ENCODE measurements around the gene ZNF853. TPM values are rescaled to one million over a fixed set of nuclear protein-coding genes. Genes with fewer than 3 reads are reported as not detected.
A peak's percentile ranks its signal among the peaks of the same experiment; 100 is the strongest.
"Not testable (repeated sequence)": the region's sequence is repeated elsewhere in the genome, so short reads cannot be mapped to it uniquely, and the experiment has no call there.

Gene ZNF853
- total RNA-seq, 4 donors from 2014 or later = 0.61 to 9.3 (median 2.1) TPM

- WGBS, 2 donors = 66 to 76% methylated on average over 3 of the region's 3 CpGs
- Histone ChIP-seq H3K27me3 (no peaks in the 10 kb centered on the region), H3K4me3 (no peak overlapping the region), H3K27ac (no peak overlapping the region), H3K9me3 (no peaks in the 10 kb centered on the region), H3K36me3 (peaks cover 0 to 33% (median 0%) of the 10 kb centered on the region in 3 donors), H3K4me1 (peaks cover 6 to 22% (median 9%) of the 10 kb centered on the region in 3 donors)
- no peak for DNase-seq
- TF ChIP-seq CTCF (IDR thresholded peaks at IDR 0.05) (no peak), POLR2A (IDR thresholded peaks at IDR 0.05) (no peak)
- intact Hi-C loops (cut with DNase I) = no loop called here
These were observed 8.8 kb downstream of the ZNF853 start for GRCh38 chr7:6624246-6624611.

GRCh38 chr7:6628045-6628444 lies 12.6 kb downstream of the ZNF853 start:
- Histone ChIP-seq H3K4me3 (no peak overlapping the region), H3K27me3 (no peaks in the 10 kb centered on the region), H3K4me1 (peaks cover 6 to 46% (median 14%) of the 10 kb centered on the region in 3 donors), H3K9me3 (no peaks in the 10 kb centered on the region), H3K36me3 (peaks cover 0 to 10% (median 0%) of the 10 kb centered on the region in 3 donors), H3K27ac (peak overlapping the region; percentile 38 to 78 (median 74))
- 33 to 62% methylated on average over 1 to 6 of the region's 6 CpGs for WGBS, 2 donors
- intact Hi-C loops (cut with DNase I) = no loop called here
- TF ChIP-seq POLR2A (IDR thresholded peaks at IDR 0.05) = no peak
- no peak for TF ChIP-seq CTCF (IDR thresholded peaks at IDR 0.05)
- DNase-seq = no peak

- intact Hi-C loops (cut with DNase I) = no loop called here
- no peaks in the 10 kb centered on the region for H3K27me3 ChIP-seq
- 53 to 56% methylated on average over 7 to 11 of the region's 11 CpGs for WGBS, 2 donors
These were observed 14.8 kb downstream of the ZNF853 start for GRCh38 chr7:6630007-6630849.

GRCh38 chr7:6631605-6632004 lies 16.2 kb downstream of the ZNF853 start:
- no peak for TF ChIP-seq CTCF (IDR thresholded peaks at IDR 0.05)
- no peak for TF ChIP-seq POLR2A (IDR thresholded peaks at IDR 0.05)
- intact Hi-C loops (cut with DNase I) = no loop called here
- Histone ChIP-seq H3K4me3 (no peak overlapping the region), H3K4me1 (peaks cover 16 to 53% (median 19%) of the 10 kb centered on the region in 3 donors), H3K27ac (peak overlapping the region in 3 of 4 donors; percentile 16 to 60 (median 32)), H3K9me3 (no peaks in the 10 kb centered on the region), H3K36me3 (no peaks in the 10 kb centered on the region), H3K27me3 (no peaks in the 10 kb centered on the region)
- WGBS, 2 donors = 57 to 75% methylated on average over 1 to 7 of the region's 7 CpGs
- DNase-seq = no peak

More at GRCh38 chr7:6630007-6630849, 14.8 kb downstream of the ZNF853 start:
- Histone ChIP-seq H3K27ac (peak overlapping the region in 3 of 4 donors; percentile 16 to 32 (median 19)), H3K9me3 (no peaks in the 10 kb centered on the region), H3K36me3 (no peaks in the 10 kb centered on the region), H3K4me1 (peaks cover 8 to 41% (median 14%) of the 10 kb centered on the region in 3 donors), H3K4me3 (no peak overlapping the region)
- TF ChIP-seq CTCF (IDR thresholded peaks at IDR 0.05) (no peak), POLR2A (IDR thresholded peaks at IDR 0.05) (no peak)
- DNase-seq = no peak

GRCh38 chr7:6634021-6634420 lies 18.6 kb downstream of the ZNF853 start:
- Histone ChIP-seq H3K27ac (no peak overlapping the region), H3K4me3 (no peak overlapping the region), H3K36me3 (peaks cover 0 to 3% (median 0%) of the 10 kb centered on the region in 3 donors), H3K9me3 (no peaks in the 10 kb centered on the region), H3K4me1 (peaks cover 22 to 57% (median 27%) of the 10 kb centered on the region in 3 donors), H3K27me3 (no peaks in the 10 kb centered on the region)
- intact Hi-C loops (cut with DNase I) = no loop called here
- TF ChIP-seq POLR2A (IDR thresholded peaks at IDR 0.05) (no peak), CTCF (IDR thresholded peaks at IDR 0.05) (no peak)
- DNase-seq = no peak
- 66 to 69% methylated on average over 6 to 8 of the region's 8 CpGs for WGBS, 2 donors

GRCh38 chr7:6634971-6635370 lies 19.6 kb downstream of the ZNF853 start:
- H3K27me3 ChIP-seq; H3K4me3 ChIP-seq; intact Hi-C loops (cut with DNase I); H3K9me3 ChIP-seq; DNase-seq: not testable (repeated sequence)
- WGBS, 2 donors = 73 to 74% methylated on average over 3 to 5 of the region's 5 CpGs
- peaks cover 20 to 62% (median 34%) of the 10 kb centered on the region in 3 donors for H3K4me1 ChIP-seq
- H3K27ac ChIP-seq = peak overlapping the region in 1 of 4 donors; percentile 14
- peaks cover 0 to 12% (median 0%) of the 10 kb centered on the region in 3 donors for H3K36me3 ChIP-seq
